ENCODE data around the gene TGFBR3L.

The TGFBR3L gene

GRCh38 chr19:7924241-7924640 lies 9.6 kb downstream of the TGFBR3L start:
- ATAC-seq, result no peak
- no peak for TF ChIP-seq ARNTL (CRISPR knock-in tag; IDR thresholded peaks at IDR 0.05; ENCODE audit: borderline replicate concordance, low read depth)
- no peak for TF ChIP-seq ISL1 (CRISPR knock-in tag; IDR thresholded peaks at IDR 0.05)
- TF ChIP-seq TSHZ2 (CRISPR knock-in tag; IDR thresholded peaks at IDR 0.05), result no peak
- TF ChIP-seq CREB5 (CRISPR knock-in tag; IDR thresholded peaks at IDR 0.05; ENCODE audit: low read depth), result no peak
- no peak for TF ChIP-seq ESRRG (CRISPR knock-in tag; IDR thresholded peaks at IDR 0.05)
- TF ChIP-seq OSR1 (CRISPR knock-in tag; IDR thresholded peaks at IDR 0.05), result no peak
- TF ChIP-seq TCF4 (CRISPR knock-in tag; IDR thresholded peaks at IDR 0.05; ENCODE audit: borderline replicate concordance), result no peak
- no peak for TF ChIP-seq ZFP30 (CRISPR knock-in tag; IDR thresholded peaks at IDR 0.05)
- no peak for TF ChIP-seq PATZ1 (CRISPR knock-in tag; IDR thresholded peaks at IDR 0.05; ENCODE audit: borderline replicate concordance)
- no peak for TF ChIP-seq ZC3H10 (CRISPR knock-in tag; IDR thresholded peaks at IDR 0.05)
- no peak for TF ChIP-seq PPARA (CRISPR knock-in tag; IDR thresholded peaks at IDR 0.05; ENCODE audit: borderline replicate concordance)
- TF ChIP-seq POU6F1 (CRISPR knock-in tag; IDR thresholded peaks at IDR 0.05; ENCODE audit: borderline replicate concordance, low read depth), result no peak
- TF ChIP-seq BACH2 (CRISPR knock-in tag; IDR thresholded peaks at IDR 0.05; ENCODE audit: borderline replicate concordance), result no peak
- TF ChIP-seq ZNF70 (CRISPR knock-in tag; IDR thresholded peaks at IDR 0.05), result no peak
- TF ChIP-seq ZFP3 (CRISPR knock-in tag; IDR thresholded peaks at IDR 0.05), result no peak
- no peak for TF ChIP-seq CSDC2 (CRISPR knock-in tag; IDR thresholded peaks at IDR 0.05)
- TF ChIP-seq SNAI2 (CRISPR knock-in tag; IDR thresholded peaks at IDR 0.05), result no peak
- no peak for TF ChIP-seq CSRNP3 (CRISPR knock-in tag; IDR thresholded peaks at IDR 0.05)
- no peak for TF ChIP-seq ZNF8 (CRISPR knock-in tag; IDR thresholded peaks at IDR 0.05)
- no peak for TF ChIP-seq TOX (CRISPR knock-in tag; IDR thresholded peaks at IDR 0.05; ENCODE audit: borderline replicate concordance)

GRCh38 chr19:7924651-7925170 lies 10.1 kb downstream of the TGFBR3L start:
- ATAC-seq, result no peak
- no peak for TF ChIP-seq POU6F1 (CRISPR knock-in tag; IDR thresholded peaks at IDR 0.05; ENCODE audit: borderline replicate concordance, low read depth)
- no peak for TF ChIP-seq ZNF565 (CRISPR knock-in tag; conservative IDR thresholded peaks at IDR 0.05; ENCODE audit: low read depth)
- no peak for TF ChIP-seq CSDC2 (CRISPR knock-in tag; IDR thresholded peaks at IDR 0.05)
- TF ChIP-seq TCF4 (CRISPR knock-in tag; IDR thresholded peaks at IDR 0.05; ENCODE audit: borderline replicate concordance), result no peak
- no peak for TF ChIP-seq ZC3H10 (CRISPR knock-in tag; IDR thresholded peaks at IDR 0.05)

Data from SK-N-SH treated with all-trans-retinoic acid at 6 μM for 48 hours (cell line).